GM21390 (cell line): ENCODE results near the gene CAPRIN1.
A peak's percentile ranks its signal among the peaks of the same experiment; 100 is the strongest.
"Not testable (repeated sequence)": the region's sequence is repeated elsewhere in the genome, so short reads cannot be mapped to it uniquely, and the experiment has no call there.

Experiments
- ATAC-seq: cut with Tn5 transposase; IDR thresholded peaks from one replicate; pipeline ENCODE4 v1.9.1; 2021; ENCODE audit not compliant: unreplicated experiment

Gene CAPRIN1

GRCh38 chr11:34050581-34051348 is 766 bp upstream of the CAPRIN1 start:
- no peak for ATAC-seq

- ATAC-seq: peak; percentile 58
Observed at GRCh38 chr11:34052036-34052607, 591 bp downstream of the CAPRIN1 start.

GRCh38 chr11:34052608-34053160 is 1.2 kb downstream of the CAPRIN1 start:
- ATAC-seq: peak; percentile 0

GRCh38 chr11:34053161-34053686 is 1.7 kb downstream of the CAPRIN1 start:
- peak; percentile 36 for ATAC-seq

GRCh38 chr11:34054351-34054750 is 2.8 kb downstream of the CAPRIN1 start:
- not testable (repeated sequence) for ATAC-seq

- ATAC-seq: no peak
Observed at GRCh38 chr11:34055218-34056000, 3.9 kb downstream of the CAPRIN1 start.

- no peak for ATAC-seq
Observed at GRCh38 chr11:34056672-34057071, 5.1 kb downstream of the CAPRIN1 start.

GRCh38 chr11:34063061-34063795 is 11.7 kb downstream of the CAPRIN1 start:
- no peak for ATAC-seq

GRCh38 chr11:34064291-34064690 is 12.8 kb downstream of the CAPRIN1 start:
- ATAC-seq: no peak

- ATAC-seq: no peak
Observed at GRCh38 chr11:34065505-34066203, 14.1 kb downstream of the CAPRIN1 start.

- not testable (repeated sequence) for ATAC-seq
Observed at GRCh38 chr11:34066766-34067165, 15.2 kb downstream of the CAPRIN1 start.

- ATAC-seq: no peak
Observed at GRCh38 chr11:34067383-34068065, 16.0 kb downstream of the CAPRIN1 start.

- ATAC-seq: no peak
Observed at GRCh38 chr11:34068111-34068510, 16.6 kb downstream of the CAPRIN1 start.

- ATAC-seq: not testable (repeated sequence)
Observed at GRCh38 chr11:34071306-34071705, 19.8 kb downstream of the CAPRIN1 start.

- no peak for ATAC-seq
Observed at GRCh38 chr11:34072041-34072440, 20.5 kb downstream of the CAPRIN1 start.

- no peak for ATAC-seq
Observed at GRCh38 chr11:34072832-34073231, 21.3 kb downstream of the CAPRIN1 start.

- no peak for ATAC-seq
Observed at GRCh38 chr11:34074391-34074790, 22.9 kb downstream of the CAPRIN1 start.

GRCh38 chr11:34075178-34075820 is 23.8 kb downstream of the CAPRIN1 start:
- ATAC-seq: no peak

GRCh38 chr11:34080609-34081008 is 29.1 kb downstream of the CAPRIN1 start:
- no peak for ATAC-seq
